Measurements from ENCODE around the gene TMTC3.

TMTC3 gene

GRCh38 chr12:88242939-88243338 is 100.8 kb downstream of the TMTC3 start:
- Histone ChIP-seq H3K4me3 (ENCODE audit: severe bottlenecking) (no peak overlapping the region), H3K9me3 (ENCODE audit: severe bottlenecking) (no peaks in the 10 kb centered on the region), H3K27me3 (ENCODE audit: insufficient read depth, poor library complexity, severe bottlenecking) (no peaks in the 10 kb centered on the region), H3K4me1 (ENCODE audit: insufficient read depth, poor library complexity, severe bottlenecking) (peaks cover 29% of the 10 kb centered on the region), H3K36me3 (ENCODE audit: low read depth) (no peaks in the 10 kb centered on the region), H3K27ac (ENCODE audit: poor library complexity, severe bottlenecking) (peak overlapping the region; percentile 55)
- no peak for TF ChIP-seq CTCF (IDR thresholded peaks at IDR 0.05; ENCODE audit: poor library complexity, severe bottlenecking)
- DNase-seq (ENCODE audit: low spot score) (no peak), ATAC-seq (ENCODE audit: low read depth) (no peak)

GRCh38 chr12:88243982-88244381 is 101.9 kb downstream of the TMTC3 start:
- Histone ChIP-seq H3K9me3 (ENCODE audit: severe bottlenecking) (no peaks in the 10 kb centered on the region), H3K4me1 (ENCODE audit: insufficient read depth, poor library complexity, severe bottlenecking) (peaks cover 25% of the 10 kb centered on the region), H3K36me3 (ENCODE audit: low read depth) (no peaks in the 10 kb centered on the region), H3K27ac (ENCODE audit: poor library complexity, severe bottlenecking) (no peak overlapping the region), H3K27me3 (ENCODE audit: insufficient read depth, poor library complexity, severe bottlenecking) (no peaks in the 10 kb centered on the region), H3K4me3 (ENCODE audit: severe bottlenecking) (no peak overlapping the region)
- no peak for DNase-seq (ENCODE audit: low spot score)
- no peak for ATAC-seq (ENCODE audit: low read depth)
- TF ChIP-seq CTCF (IDR thresholded peaks at IDR 0.05; ENCODE audit: poor library complexity, severe bottlenecking) = no peak

- DNase-seq (ENCODE audit: low spot score) (no peak), ATAC-seq (ENCODE audit: low read depth) (no peak)
- H3K27me3 ChIP-seq (ENCODE audit: insufficient read depth, poor library complexity, severe bottlenecking) = no peaks in the 10 kb centered on the region
- no peak for TF ChIP-seq CTCF (IDR thresholded peaks at IDR 0.05; ENCODE audit: poor library complexity, severe bottlenecking)
- H3K27ac ChIP-seq (ENCODE audit: poor library complexity, severe bottlenecking) = no peak overlapping the region
- H3K4me3 ChIP-seq (ENCODE audit: severe bottlenecking) = no peak overlapping the region
- H3K36me3 ChIP-seq (ENCODE audit: low read depth) = no peaks in the 10 kb centered on the region
- peaks cover 25% of the 10 kb centered on the region for H3K4me1 ChIP-seq (ENCODE audit: insufficient read depth, poor library complexity, severe bottlenecking)
- no peaks in the 10 kb centered on the region for H3K9me3 ChIP-seq (ENCODE audit: severe bottlenecking)
Measured at GRCh38 chr12:88245905-88246304, 103.8 kb downstream of the TMTC3 start.

- Histone ChIP-seq H3K36me3 (ENCODE audit: low read depth) (no peaks in the 10 kb centered on the region), H3K27me3 (ENCODE audit: insufficient read depth, poor library complexity, severe bottlenecking) (no peaks in the 10 kb centered on the region), H3K4me1 (ENCODE audit: insufficient read depth, poor library complexity, severe bottlenecking) (peaks cover 18% of the 10 kb centered on the region), H3K4me3 (ENCODE audit: severe bottlenecking) (no peak overlapping the region), H3K9me3 (ENCODE audit: severe bottlenecking) (no peaks in the 10 kb centered on the region), H3K27ac (ENCODE audit: poor library complexity, severe bottlenecking) (peak overlapping the region; percentile 1)
- peak; percentile 89 for ATAC-seq (ENCODE audit: low read depth)
- no peak for DNase-seq (ENCODE audit: low spot score)
- no peak for TF ChIP-seq CTCF (IDR thresholded peaks at IDR 0.05; ENCODE audit: poor library complexity, severe bottlenecking)
Measured at GRCh38 chr12:88247241-88247643, 105.1 kb downstream of the TMTC3 start.

GRCh38 chr12:88248606-88249005 is 106.5 kb downstream of the TMTC3 start:
- Histone ChIP-seq H3K36me3 (ENCODE audit: low read depth) (no peaks in the 10 kb centered on the region), H3K9me3 (ENCODE audit: severe bottlenecking) (no peaks in the 10 kb centered on the region), H3K27ac (ENCODE audit: poor library complexity, severe bottlenecking) (no peak overlapping the region), H3K27me3 (ENCODE audit: insufficient read depth, poor library complexity, severe bottlenecking) (no peaks in the 10 kb centered on the region), H3K4me1 (ENCODE audit: insufficient read depth, poor library complexity, severe bottlenecking) (peaks cover 10% of the 10 kb centered on the region), H3K4me3 (ENCODE audit: severe bottlenecking) (no peak overlapping the region)
- ATAC-seq (ENCODE audit: low read depth) (no peak), DNase-seq (ENCODE audit: low spot score) (no peak)
- TF ChIP-seq CTCF (IDR thresholded peaks at IDR 0.05; ENCODE audit: poor library complexity, severe bottlenecking) = no peak
